H1 (cell line): ENCODE measurements around the gene LCT. TPM values are rescaled to one million over a fixed set of nuclear protein-coding genes. Genes with fewer than 3 reads are reported as not detected.

ENCODE experiments used
- CEBPB ChIP-seq: IDR thresholded peaks from 2 replicates; pipeline ENCODE4 v1.6.1; 2012; ENCODE audit warnings: low read depth, low read length
- EGR1 ChIP-seq: IDR thresholded peaks from 2 replicates; pipeline ENCODE4 v1.6.1; 2011; ENCODE audit warnings: low read depth, low read length, borderline replicate concordance
- KDM5A ChIP-seq: fragments of 200-600 bp; IDR thresholded peaks from 2 replicates; pipeline ENCODE4 v1.7.1; 2012; ENCODE audit warnings: mild to moderate bottlenecking, low read length, inconsistent platforms, mixed read lengths
- RNF2 ChIP-seq: fragments of 200-900, 300-1000 bp; sonication (generic); IDR thresholded peaks from 2 replicates; pipeline ENCODE4 v1.7.1; 2016; ENCODE audit warnings: borderline replicate concordance, low read depth, mild to moderate bottlenecking, antibody characterized with exemption, low read length; ENCODE audit not compliant: poor library complexity, severe bottlenecking; ENCODE audit errors: missing control alignments
- SIN3A ChIP-seq, 2 experiments: IDR thresholded peaks in 1 of 2; conservative IDR thresholded peaks in 1 of 2; 2 replicates each; pipeline ENCODE4 v1.6.1; 2011 to 2012; ENCODE audit warnings: low read length in 2 of 2, improper control_type of control experiment in 1 of 2, low read depth in 1 of 2, mild to moderate bottlenecking in 1 of 2
- polyA plus RNA-seq, 7 experiments: library from polyadenylated mRNA; depleted of rRNA in 3 of 7; stranded (reverse) in 5 of 7; unstranded in 2 of 7; fragments of >200 nt in 5 of 7; fragments of 200-250 nt in 2 of 7; gene quantifications; 1 replicate in 5 of 7; 2 replicates in 1 of 7; 4 replicates in 1 of 7; pipeline versions ENCODE4 v1.2.1 to v1.2.3, GENCODE V29; 2011 to 2013; ENCODE audit warnings: missing spikeins in 2 of 7, mixed read lengths in 2 of 7
- total RNA-seq: library from RNA; stranded (reverse); fragmentation: NEBNext Ultra II Directional; extraction: Animal tissue kit (Norgen Biotek cat#: 25700); gene quantifications from 2 replicates; pipeline ENCODE4 v1.2.1, GENCODE V29; 2021

The LCT gene
- total and polyA plus RNA-seq, 2 of the 8 experiments (the other 6 are each of a cell fraction or from before 2014, with no cell fraction given) = 0.06 TPM; not detected in 1

DNA sequence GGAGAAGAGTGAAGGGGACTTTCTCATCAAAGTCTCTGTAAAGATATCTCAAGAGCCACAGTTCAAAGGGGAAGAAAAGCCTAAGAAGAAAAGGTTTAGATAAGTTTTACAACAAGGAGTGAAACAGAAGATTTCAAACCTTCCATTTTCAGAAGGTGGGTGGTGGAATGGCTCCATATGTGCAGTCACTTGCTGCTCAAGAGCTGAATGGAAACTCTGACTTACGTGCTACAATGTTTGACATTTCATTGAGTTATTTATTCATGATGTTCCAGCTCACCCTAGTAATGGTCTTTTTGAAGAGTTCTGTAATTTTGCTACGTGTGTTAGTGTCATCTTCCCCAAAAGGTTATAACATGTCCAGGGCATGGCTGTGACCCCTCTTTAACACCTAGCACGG, 21.7 kb downstream of the LCT start (continued):
- TF ChIP-seq RNF2 (no peak), KDM5A (no peak), EGR1 (no peak), CEBPB (no peak), SIN3A (conservative IDR thresholded peaks at IDR 0.05 in 1 of 2, IDR thresholded peaks at IDR 0.05 in 1 of 2; ENCODE audit: low read depth in 1 of 2, low read length in 2 of 2) (no peak)
